Psoas muscle (tissue), 8 donors: ENCODE measurements around the gene CHST1. TPM values are rescaled to one million over a fixed set of nuclear protein-coding genes. Genes with fewer than 3 reads are reported as not detected.

Source experiments
- ATAC-seq, 4 donors: fragments of 200-7000 bp; cut with Tn5 transposase; one replicate each; pipeline ENCODE4 v1.9.1; 2020; ENCODE audit warnings: moderate library complexity in 3 of 4, mild to moderate bottlenecking in 2 of 4
- DNase-seq, 2 donors: peaks; one replicate each; pipeline ENCODE4 v3.0.0-alpha.2; 2020
- H3K27ac ChIP-seq: fragments of 200-600 bp; one replicate; pipeline ENCODE4 v1.8.0; 2022
- H3K27me3 ChIP-seq, 3 donors: fragments of 200-600 bp in 1 of 3; one replicate each; pipeline versions ENCODE4 v1.6.1 to v1.8.0; 2013 to 2022; ENCODE audit warnings: low read length in 2 of 3, mild to moderate bottlenecking in 2 of 3, moderate library complexity in 1 of 3; ENCODE audit not compliant: insufficient read depth in 3 of 3
- H3K36me3 ChIP-seq, 2 donors: fragments of 200-600 bp in 1 of 2; one replicate each; pipeline versions ENCODE4 v1.6.1 to v1.8.0; 2013 to 2022; ENCODE audit warnings: low read depth in 1 of 2, mild to moderate bottlenecking in 1 of 2, moderate library complexity in 1 of 2; ENCODE audit not compliant: insufficient read depth in 1 of 2
- H3K4me1 ChIP-seq: fragments of 200-600 bp; one replicate; pipeline ENCODE4 v1.8.0; 2022
- H3K4me3 ChIP-seq: fragments of 200-600 bp; one replicate; pipeline ENCODE4 v1.8.0; 2022; ENCODE audit warnings: mild to moderate bottlenecking
- H3K9me3 ChIP-seq: fragments of 200-600 bp; one replicate; pipeline ENCODE4 v1.8.0; 2022
- CTCF ChIP-seq: fragments of 200-600 bp; IDR thresholded peaks from one replicate; pipeline ENCODE4 v1.8.0; 2022; ENCODE audit warnings: antibody characterized with exemption
- WGBS, 3 donors: extraction: QIAGEN DNeasy Blood & Tissue Kit; methylation state at CpG; one replicate each; pipeline versions ENCODE4 v1.1.6 to v1.1.7; 2013; 5-methylcytosine and 5-hydroxymethylcytosine counted together
- intact Hi-C, 2 donors: fragments of 100-400 bp; cut with DNase I; formaldehyde crosslinking; loops; one replicate each; pipeline versions ENCODE4 v1.11.0 to v1.14.2; 2022
- polyA plus RNA-seq, 3 donors: library from polyadenylated mRNA; stranded (reverse); fragments of 200-250 nt; gene quantifications; one replicate each; pipeline ENCODE4 v1.2.3, GENCODE V29; 2013
- total RNA-seq, 4 donors: library from RNA; stranded (reverse); fragmentation: NEBNext Ultra II Directional in 2 of 4; extraction: Animal tissue kit (Norgen Biotek cat#: 25700) in 2 of 4; gene quantifications; one replicate each; pipeline versions ENCODE4 v1.2.1 to v1.2.4, GENCODE V29; 2021 to 2023
- donor health status: healthy with polysubstance abuse.
- donor health status: DM: no; HTN: no; CAD: no; lungs with moderate emphysema.
- donor health status: Bipolar disorder and iron deficiency.
- donor health status: healthy.
- donor health status: DM: yes; HTN: yes; CAD: no.
- donor health status: DM: no; HTN: no; CAD: no.
- donor health status: DM: no; HTN: no; CAD: no.
- donor health status: DM: yes; HTN: yes; CAD: no.

Gene CHST1
- total and polyA plus RNA-seq, 7 donors, result 1.2 to 21.4 (median 5.8) TPM

DNA sequence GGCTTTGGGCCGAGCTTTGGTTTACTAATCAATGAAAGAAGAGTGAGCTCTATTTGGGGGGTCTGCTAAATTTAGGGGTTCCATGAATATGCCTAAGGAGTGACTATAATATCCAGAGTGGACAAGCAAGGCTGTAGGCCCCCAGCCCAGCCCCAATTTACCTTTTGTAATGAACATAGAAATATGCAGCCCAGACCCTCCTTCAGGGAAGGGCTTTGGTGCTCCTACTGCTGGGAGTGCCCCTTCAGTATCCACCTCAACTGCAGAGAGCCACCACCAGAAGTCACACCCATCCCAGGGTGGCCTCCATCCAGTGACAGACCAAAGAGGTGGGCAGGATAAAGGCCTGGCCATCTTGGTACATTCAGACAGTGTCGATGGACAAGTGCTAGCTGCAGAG, 43.1 kb downstream of the CHST1 start:
- 75 to 81% (median 80%) methylated on average over 2 of the region's 2 CpGs for WGBS, 3 donors
- no peaks in the 10 kb centered on the region for H3K36me3 ChIP-seq
- TF ChIP-seq CTCF, result no peak
- intact Hi-C loops, result no loop called here
- DNase-seq, result no peak
- no peak overlapping the region for H3K27ac ChIP-seq
- no peaks in the 10 kb centered on the region for H3K9me3 ChIP-seq
- H3K4me1 ChIP-seq, result no peaks in the 10 kb centered on the region
- peaks cover 2 to 11% (median 2%) of the 10 kb centered on the region in 3 donors for H3K27me3 ChIP-seq
- H3K4me3 ChIP-seq, result no peak overlapping the region
- ATAC-seq, result no peak

GRCh38 chr11:45621588-45621987, 43.8 kb downstream of the CHST1 start:
- Histone ChIP-seq H3K27me3 (peaks cover under 1 to 11% (median 5%) of the 10 kb centered on the region in 3 donors), H3K27ac (no peak overlapping the region), H3K4me1 (no peaks in the 10 kb centered on the region), H3K36me3 (no peaks in the 10 kb centered on the region), H3K9me3 (no peaks in the 10 kb centered on the region), H3K4me3 (no peak overlapping the region)
- no peak for ATAC-seq
- no peak for DNase-seq
- intact Hi-C loops, result no loop called here
- 56 to 70% (median 58%) methylated on average over 1 of the region's 1 CpG for WGBS, 3 donors
- TF ChIP-seq CTCF, result no peak

DNA sequence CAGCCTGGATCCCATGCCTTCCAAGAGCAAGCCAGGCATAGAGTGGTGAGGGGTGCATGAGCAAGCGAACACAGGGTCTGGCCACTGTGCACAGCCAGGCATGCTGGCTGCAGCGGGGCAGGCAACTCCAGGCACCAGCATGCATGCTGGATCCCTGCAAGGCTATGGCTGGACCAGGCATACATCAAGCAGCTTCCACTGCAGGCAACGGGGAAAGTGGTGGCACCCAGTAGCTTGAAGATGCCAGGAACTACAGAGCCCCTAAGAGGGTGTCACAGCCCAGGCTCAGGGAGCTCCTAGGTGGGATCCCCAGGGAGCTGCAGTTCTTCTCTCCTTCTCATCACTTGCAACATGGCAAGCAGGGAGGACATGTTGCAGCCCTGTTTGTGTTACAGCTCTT, 45.2 kb downstream of the CHST1 start:
- no peak overlapping the region for H3K4me3 ChIP-seq
- H3K36me3 ChIP-seq, result no peaks in the 10 kb centered on the region
- no peaks in the 10 kb centered on the region for H3K4me1 ChIP-seq
- H3K9me3 ChIP-seq, result no peaks in the 10 kb centered on the region
- no peak for ATAC-seq
- no peak for DNase-seq
- WGBS, 3 donors, result 87 to 92% (median 88%) methylated on average over 3 of the region's 3 CpGs
- peaks cover 0 to 7% (median 5%) of the 10 kb centered on the region in 3 donors for H3K27me3 ChIP-seq
- intact Hi-C loops, result no loop called here
- no peak for TF ChIP-seq CTCF
- H3K27ac ChIP-seq, result no peak overlapping the region

- H3K27ac ChIP-seq, result no peak overlapping the region
- H3K9me3 ChIP-seq, result no peaks in the 10 kb centered on the region
- DNase-seq, result no peak
- TF ChIP-seq CTCF, result no peak
- no peak overlapping the region for H3K4me3 ChIP-seq
- no peak for ATAC-seq
- H3K36me3 ChIP-seq, result no peaks in the 10 kb centered on the region
- peaks cover 0 to 7% (median 5%) of the 10 kb centered on the region in 3 donors for H3K27me3 ChIP-seq
- H3K4me1 ChIP-seq, result no peaks in the 10 kb centered on the region
- intact Hi-C loops, result no loop called here
These were observed 46.5 kb downstream of the CHST1 start for GRCh38 chr11:45618897-45619296.

DNA sequence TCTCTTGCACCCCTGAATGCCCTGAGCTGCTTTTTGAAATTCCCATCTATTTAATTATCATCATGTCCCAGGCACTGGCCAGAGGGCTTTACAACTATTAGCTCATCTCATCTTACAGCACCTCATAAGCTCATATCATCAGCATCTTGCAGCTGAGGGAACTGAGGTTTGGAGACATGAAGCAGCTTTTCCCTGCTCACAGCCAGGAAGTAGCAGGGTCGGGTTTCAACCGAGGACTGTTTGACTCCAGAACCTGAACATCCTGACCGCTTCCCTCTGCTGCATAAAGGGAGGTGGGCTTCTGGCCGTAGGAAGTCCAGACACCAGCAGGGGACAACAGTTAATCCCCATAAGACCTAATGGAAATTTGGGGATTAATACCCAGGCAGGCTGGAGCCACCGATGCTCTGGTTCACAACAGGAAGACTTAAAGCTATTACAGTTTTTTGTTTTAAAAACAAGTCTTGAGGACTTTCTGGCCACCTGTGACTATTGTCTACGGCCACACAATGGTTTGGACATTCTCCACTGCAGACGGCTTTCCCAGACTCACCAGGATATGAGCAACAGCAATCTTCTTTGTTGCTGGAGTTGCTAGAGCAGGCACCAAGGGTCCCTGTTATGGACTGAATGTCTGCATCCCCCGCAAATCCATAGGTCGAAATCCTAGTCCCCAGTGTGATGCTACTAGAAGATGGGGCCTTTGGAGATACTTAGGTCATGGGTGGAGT, 47.4 kb downstream of the CHST1 start:
- TF ChIP-seq CTCF, result no peak
- no peaks in the 10 kb centered on the region for H3K36me3 ChIP-seq
- ATAC-seq, result no peak
- no peak for DNase-seq
- no peaks in the 10 kb centered on the region for H3K4me1 ChIP-seq
- 28 to 36% (median 31%) methylated on average over 9 of the region's 9 CpGs for WGBS, 3 donors
- H3K27me3 ChIP-seq, result peaks cover 0 to 7% (median 5%) of the 10 kb centered on the region in 3 donors
- intact Hi-C loops, result no loop called here
- H3K9me3 ChIP-seq, result no peaks in the 10 kb centered on the region
- no peak overlapping the region for H3K4me3 ChIP-seq
- no peak overlapping the region for H3K27ac ChIP-seq
